Body of pancreas (tissue), 4 donors: Measurements from ENCODE around the gene FBN2.

Experiments
- POLR2A ChIP-seq, 3 donors: fragments of 450-650 bp; IDR thresholded peaks; one replicate each; pipeline ENCODE4 v1.6.1; 2016; ENCODE audit warnings: antibody characterized with exemption in 3 of 3, mild to moderate bottlenecking in 2 of 3
- TF ChIP-seq, protein P1 (sequence below), 7 experiments: fragments of 450-650 bp in 4 of 7; fragments of 200-600 bp in 3 of 7; sonication (generic) in 3 of 7; IDR thresholded peaks; one replicate each; pipeline ENCODE4 v1.5.1; 2016 to 2019; ENCODE audit warnings: antibody characterized with exemption in 7 of 7

DNA sequence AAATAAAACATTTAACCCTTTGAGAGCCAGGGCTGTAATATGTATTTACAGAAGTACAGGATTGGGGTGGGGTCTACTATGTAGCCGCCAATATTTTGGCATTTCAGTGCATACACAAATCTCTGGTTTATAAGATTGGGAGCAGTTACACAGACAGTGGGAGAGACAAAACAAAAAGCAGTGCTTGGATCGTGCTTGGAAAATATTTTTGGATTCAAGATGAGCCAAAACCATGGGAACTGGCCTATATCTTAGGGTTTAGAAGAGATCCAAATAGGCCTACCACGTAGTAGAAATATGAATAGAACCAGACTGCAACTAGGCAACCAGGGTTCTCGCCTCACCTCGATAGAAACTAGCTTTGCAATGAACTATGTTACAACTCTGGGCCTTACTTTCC lies 284.9 kb downstream of the FBN2 start:
- no peak for TF ChIP-seq POLR2A (IDR thresholded peaks at IDR 0.05)
- TF ChIP-seq, protein P1, sequence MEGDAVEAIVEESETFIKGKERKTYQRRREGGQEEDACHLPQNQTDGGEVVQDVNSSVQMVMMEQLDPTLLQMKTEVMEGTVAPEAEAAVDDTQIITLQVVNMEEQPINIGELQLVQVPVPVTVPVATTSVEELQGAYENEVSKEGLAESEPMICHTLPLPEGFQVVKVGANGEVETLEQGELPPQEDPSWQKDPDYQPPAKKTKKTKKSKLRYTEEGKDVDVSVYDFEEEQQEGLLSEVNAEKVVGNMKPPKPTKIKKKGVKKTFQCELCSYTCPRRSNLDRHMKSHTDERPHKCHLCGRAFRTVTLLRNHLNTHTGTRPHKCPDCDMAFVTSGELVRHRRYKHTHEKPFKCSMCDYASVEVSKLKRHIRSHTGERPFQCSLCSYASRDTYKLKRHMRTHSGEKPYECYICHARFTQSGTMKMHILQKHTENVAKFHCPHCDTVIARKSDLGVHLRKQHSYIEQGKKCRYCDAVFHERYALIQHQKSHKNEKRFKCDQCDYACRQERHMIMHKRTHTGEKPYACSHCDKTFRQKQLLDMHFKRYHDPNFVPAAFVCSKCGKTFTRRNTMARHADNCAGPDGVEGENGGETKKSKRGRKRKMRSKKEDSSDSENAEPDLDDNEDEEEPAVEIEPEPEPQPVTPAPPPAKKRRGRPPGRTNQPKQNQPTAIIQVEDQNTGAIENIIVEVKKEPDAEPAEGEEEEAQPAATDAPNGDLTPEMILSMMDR (IDR thresholded peaks at IDR 0.05): no peak
